ENCODE measurements around the gene CEP170B.
"Not testable (repeated sequence)": the region's sequence is repeated elsewhere in the genome, so short reads cannot be mapped to it uniquely, and the experiment has no call there.

The CEP170B gene

DNA sequence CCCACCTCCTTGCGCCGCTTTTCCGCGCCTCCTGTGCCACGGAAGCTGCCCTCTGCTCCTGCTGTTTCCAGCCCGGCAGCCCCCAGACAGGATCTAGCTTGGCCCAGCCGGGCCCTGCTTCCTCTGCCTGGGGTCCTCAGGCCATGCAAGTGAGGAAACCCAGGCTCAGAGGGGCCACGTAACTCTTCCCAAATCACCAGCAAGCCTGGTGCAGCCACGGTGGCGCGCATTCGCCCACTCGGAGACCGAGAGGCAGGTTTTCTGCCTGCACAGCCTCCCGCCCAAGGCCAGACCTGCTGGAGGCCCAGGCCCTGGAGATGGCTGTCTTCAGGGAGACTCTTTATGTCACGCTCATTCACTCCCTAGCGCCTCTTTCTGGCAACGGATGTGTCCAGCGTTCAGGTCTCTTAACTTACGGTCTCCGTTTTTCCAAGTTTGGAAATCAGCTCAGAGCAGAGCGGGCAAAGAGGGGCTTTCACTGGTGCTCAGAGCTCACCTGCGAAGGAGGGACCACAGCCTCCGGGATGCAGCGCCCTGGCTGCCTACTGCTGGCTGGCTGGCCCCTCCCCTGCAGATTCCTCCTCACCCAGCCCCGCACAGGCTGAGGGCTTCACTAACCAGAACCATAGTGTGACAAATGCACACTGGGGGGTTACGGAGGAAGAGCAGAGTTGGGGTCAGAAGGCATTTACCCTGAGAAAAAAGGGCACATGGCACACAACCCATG is 20.6 kb upstream of the CEP170B start:
- no peak for DNase-seq

DNA sequence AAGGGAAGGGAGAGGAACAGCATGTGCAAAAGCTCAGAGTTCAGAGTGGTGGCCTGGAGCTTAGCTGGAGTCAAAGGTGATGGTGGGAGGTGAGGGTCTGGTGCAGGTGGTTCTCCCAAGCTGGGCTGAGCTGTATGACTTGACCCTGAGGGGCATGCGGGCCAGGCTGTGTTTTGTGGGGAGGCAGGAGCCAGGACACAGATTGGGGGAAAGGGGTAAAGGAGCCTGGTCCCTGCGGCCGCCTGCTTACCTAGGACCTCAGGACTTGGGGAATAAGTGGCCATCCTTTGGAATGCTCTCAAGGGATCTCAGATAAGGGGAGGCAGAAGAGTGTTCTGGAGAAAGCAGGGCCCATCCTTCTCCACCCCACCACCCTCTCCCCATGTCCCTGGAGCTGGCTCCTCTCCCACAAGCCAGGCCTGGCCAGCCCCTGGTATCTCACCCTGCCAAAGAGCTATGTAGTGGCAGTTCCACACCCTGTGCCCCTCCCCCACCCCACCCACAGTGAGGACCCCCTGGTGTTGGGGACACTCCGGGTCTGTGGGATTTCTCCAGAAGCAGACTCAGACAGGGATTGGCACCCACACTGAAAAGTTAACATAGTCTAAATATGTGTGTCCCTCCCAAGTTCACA is 19.9 kb upstream of the CEP170B start:
- no peak for DNase-seq

DNA sequence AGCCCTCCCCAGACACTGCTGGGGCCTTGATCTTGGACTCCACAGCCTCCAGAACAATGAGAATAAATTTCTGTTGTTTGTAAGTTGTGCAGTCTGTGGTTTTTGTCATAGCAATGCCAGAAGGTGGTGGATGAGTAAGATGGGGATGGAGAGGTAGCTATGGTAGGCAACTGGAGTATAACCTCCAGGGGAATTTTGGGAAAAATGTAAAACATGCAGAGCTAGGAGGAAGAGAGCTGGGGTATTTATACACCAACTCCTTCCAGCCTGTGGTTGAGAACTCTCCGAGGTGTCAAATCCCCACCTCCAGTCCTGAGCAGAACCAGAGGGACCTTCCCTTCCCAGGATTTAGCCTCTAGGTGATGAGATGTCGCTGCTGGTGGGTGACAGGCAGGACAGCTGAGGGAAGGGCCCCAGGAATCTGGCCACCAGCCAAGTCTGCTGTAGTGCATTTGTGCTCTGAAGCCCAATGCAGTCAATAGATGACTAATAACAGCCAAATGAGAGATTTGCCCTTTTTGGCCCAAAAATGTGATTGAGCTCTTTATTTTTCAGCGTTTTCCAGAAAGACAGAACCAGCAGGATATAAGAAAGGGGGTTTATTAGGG is 19.1 kb upstream of the CEP170B start:
- DNase-seq: no peak

DNA sequence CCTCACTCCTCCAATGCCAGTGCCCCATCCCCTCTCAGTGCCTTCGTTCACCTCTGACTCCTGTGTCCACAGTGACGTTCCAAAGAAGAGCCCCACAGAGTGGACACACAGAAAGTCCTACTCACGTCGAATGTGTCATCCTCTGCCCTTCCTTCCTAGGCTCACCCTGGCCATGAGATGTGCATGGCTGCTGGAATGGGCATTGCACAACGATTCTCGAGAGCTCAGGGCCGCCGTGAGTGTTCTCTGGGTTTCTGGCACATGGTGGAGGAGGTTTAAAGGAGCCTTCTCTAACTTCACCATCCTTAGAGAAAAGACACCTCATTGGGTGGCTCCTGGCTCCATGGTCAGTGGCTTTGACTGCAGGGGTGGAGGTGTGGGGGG is 12.8 kb upstream of the CEP170B start:
- DNase-seq: no peak

DNA sequence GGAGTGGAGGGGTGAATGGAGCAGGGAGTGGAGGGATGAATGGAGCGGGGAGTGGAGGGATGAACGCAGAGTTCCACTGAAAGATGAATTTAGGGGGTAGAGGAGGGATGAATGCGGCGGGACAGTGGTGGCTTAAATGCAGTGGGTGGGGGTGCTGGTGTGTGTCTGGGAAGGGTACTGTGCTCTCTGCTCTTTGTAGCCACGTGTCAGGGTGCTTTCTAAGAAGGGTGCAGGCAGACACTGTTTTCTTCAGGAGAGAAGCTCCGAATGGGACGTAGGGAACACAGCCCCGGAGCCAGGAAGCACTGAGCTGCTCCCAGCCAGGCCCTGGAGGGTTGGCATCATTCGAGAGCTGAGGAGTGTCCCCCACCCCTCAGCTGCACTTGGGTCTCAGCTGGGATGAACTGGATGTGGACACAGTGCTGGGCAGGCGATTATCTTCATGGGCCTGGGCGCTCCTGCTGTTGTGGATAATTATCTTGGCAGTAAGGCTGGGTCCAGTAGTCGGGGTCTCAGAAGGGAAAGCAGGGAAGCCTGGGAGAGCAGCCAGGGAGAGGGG is 9.5 kb upstream of the CEP170B start:
- no peak for DNase-seq

DNA sequence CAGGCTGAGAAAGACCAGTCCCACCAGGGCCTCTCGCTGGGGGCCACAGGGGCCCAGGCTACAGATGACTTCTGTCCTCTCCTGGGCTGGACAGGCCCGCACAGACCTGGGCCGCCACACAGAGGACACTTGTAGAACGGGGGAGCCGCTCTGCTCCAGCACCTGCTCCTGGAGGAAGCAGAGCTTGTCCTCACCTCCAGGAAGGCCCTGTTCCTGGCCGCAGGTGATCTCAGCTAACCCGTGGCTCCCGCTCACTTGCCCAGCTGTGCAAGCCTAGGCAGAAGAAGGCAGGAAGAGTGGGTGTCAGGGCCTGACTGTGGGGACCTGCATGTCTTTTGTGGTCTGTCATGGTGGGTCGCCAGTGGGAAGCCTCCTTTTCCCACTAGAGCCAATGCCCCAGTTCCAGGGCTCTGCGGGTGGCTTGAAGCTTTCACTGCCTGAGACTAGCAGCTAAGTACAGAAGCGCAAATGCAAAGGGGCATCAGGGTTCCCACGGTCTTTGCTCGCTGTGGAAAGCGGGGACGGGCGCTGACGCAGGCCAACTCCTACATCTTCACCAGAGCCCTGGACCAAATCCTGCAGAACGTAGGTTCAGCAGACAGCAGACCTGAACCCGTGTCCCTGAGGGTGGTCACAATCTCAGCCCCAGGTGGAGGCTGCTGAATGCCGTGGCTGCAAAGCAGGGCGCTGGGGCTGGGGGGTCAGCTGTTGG is 8.8 kb upstream of the CEP170B start:
- no peak for DNase-seq

DNA sequence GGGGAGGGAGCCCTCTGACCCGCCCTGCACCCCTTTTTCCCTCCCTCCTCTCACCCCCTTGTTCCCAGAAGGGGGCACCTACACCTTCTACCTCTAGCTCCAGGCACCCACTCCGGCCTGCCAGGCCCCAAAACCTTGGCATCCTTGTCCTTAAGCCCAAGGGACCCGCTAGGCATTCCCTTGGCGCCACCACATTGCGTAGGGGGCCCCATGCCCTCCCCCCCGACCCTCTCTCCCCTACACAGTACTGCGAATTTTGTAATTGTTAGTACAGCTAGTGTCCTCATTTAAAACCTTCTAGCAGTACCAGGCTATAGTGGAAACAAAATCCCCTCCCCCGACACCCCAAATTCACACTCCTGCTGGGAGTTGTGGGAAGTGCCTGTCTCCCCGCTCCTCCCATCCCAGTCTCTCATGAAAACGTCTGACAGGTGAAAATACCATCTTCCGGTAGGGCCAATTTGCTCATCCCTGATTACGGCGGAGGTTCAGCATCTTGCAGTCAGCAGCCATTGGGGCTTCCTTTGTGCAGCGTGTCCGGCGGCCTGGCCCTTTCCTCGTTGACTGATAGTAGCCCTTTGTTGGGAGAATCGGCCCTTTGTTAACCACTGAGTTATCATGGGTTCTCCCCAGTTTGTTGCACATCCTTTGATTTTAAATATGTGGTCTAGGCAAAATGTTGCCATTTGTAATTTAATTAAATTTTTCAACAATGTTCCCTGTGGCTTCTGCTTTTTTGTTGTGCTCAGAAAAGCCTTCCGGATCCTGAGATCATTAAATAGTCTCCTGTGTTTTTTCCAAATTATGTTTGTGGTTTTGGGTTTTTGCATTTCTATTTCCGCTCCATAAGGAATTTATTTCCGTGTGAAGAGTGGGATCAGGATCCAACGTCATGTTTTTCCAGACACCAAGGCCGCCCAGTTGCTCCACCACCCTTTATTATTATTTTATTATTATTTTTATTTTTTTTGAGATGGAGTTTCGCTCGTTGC is 7.9 kb upstream of the CEP170B start:
- no peak for DNase-seq

DNA sequence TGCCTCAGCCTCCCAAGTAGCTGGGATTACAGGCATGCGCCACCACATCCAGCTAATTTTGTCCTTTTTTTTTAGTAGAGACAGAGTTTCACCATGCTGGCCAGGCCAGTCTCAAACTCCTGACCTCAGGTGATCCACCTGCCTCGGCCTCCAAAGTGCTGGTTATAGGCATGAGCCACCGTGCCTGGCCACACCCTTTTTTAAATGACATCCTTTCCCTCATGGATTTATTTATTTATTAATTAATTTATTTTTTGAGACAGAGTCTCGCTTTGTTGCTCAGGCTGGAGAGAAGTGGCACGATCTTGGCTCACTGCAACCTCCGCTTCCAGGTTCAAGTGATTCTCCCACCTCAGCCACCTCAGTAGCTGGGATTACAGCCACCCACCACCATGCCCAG is 7.1 kb upstream of the CEP170B start:
- DNase-seq: not testable (repeated sequence)

DNA sequence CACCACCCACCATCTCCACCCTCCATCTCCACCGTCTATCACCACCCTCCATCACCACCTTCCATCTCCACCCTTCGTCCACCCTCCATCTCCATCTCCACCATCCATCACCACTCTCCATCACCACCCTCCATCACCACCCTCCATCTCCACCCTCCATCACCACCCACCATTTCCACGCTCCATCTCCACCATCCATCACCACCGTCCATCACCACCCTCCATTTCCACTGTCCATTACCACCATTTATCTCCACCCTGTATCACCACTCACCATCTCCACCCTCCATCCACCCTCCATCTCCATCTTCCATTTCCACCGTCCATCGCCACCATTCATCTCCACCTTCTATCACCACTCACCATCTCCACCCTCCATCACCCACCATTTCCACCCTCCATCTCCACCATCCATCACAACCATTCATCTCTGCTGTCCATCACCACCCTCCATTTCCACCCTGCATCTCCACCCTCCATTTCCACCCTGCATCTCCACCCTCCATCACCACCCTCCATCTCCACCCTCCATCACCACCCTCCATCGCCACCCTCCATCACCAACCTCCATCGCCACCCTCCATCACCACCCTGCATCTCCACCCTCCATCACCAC is 6.1 kb upstream of the CEP170B start:
- no peak for DNase-seq

DNA sequence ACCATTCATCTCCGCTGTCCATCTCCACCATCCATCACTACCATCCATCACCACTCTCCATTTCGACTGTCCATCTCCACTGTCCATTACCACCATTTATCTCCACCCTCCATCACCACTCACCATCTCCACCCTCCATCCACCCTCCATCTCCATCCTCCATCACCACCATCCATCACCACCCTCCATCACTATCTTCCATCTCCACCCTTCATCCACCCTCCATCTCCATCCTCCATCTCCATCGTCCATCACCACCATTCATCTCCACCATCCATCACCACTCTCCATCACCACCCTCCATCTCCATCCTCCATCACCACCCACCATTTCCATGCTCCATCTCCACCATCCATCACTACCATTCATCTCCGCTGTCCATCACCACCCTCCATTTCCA is 5.2 kb upstream of the CEP170B start:
- no peak for DNase-seq

DNA sequence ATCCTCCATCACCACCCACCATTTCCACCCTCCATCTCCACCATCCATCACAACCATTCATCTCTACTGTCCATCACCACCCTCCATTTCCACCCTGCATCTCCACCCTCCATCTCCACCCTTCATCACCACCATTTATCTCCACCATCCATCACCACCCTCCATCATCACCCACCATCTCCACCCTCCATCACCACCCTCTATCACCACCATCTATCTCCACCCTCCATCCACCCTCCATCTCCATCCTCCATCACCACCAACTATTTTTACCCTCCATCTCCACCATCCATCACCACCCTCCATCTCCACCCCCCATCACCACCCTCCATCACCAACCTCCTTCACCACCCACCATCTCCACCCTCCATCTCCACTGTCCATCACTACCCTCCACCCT is 4.7 kb upstream of the CEP170B start:
- DNase-seq: no peak

DNA sequence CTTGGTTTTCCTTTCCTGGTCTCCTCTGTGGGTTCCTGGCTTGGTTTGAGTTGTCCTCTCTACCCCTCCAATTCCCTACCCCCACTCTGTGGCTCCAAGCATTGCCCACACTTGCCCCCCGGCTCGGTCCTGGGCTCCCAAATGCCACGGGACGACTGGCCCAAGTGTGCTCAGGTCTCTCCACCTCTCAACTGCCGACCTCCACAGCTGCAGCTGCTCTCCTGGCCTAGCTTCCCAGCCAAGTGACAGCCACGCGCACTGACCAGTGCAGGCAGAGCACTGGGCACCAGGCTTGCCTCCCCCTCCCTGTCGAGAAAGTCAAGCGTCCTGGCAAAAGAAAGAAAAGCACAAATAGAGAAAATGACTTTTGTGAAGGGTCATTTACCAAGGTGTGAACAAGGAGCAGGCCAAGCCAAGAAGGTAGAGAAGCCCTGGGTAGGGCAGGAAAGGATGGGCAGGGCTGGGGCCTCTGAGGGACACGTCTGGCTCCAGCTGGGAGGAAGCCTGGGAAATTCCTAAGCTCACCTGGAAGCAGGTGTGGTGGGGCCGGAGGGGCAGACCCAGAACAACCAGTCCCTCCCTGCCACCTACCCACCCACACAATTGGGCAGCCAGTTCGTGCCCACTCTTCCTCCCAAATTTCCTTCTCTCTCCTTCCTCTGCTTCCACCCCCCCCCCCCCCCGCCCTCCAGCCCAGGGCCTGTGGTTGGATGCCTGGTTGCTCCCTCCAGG is 1.8 kb upstream of the CEP170B start:
- DNase-seq: no peak

DNA sequence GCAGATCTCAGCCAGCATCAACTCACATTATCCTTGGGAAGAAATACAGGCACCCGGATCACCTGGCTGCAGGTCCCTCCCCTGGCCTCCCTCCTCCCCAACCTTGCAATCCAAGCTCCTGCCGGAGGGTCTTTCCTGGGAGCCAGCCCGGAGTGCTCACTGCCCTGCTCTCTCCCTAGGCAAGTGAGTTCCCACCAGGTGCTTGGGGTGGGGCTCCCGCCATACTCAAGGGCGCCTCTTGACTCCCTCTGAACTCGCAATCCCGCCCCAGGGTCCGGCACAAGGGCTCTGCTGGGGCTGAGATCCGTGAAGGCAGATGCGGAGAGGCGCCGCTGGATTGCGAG is 1.2 kb upstream of the CEP170B start:
- no peak for DNase-seq

DNA sequence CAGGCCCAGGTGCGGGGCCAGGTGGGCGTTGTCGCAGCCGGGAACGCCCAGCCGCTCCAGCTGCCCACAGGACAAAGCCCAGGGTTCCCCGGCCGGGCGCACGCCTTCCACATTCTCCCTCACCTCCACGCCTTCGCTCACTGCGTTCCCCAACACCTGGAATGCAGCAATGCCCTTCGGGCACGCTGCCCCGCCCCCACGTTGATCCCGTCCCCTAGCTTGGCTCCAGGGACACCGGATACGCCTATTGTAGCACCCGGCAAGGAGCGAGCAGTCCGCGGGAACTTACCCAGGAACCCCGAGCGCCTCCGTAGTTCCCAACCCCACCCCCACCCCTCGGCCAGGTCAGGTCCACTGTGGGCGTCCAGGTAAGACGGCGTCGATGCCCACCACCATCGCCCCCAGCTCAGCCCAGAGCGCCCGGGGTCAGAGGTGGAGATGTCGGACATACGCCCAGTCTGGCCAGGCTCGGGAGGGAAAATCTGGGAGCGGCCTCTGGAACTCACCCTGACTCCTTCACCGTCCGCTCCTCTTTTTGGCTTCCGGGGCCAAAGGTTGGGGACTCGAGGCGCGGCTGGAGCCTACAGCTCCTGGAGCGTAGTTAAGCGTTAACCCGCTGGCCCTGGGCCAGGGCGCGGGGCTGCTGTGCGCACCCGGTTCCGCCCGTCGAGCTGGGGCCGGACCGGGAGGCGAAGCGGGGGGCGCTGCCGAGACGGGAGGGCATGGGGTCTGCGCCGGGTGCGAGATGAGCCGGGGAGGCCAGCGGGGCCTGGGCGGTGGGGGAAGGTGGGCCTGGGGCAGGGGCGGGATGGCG is 594 bp upstream of the CEP170B start:
- DNase-seq: peak; percentile 28

DNA sequence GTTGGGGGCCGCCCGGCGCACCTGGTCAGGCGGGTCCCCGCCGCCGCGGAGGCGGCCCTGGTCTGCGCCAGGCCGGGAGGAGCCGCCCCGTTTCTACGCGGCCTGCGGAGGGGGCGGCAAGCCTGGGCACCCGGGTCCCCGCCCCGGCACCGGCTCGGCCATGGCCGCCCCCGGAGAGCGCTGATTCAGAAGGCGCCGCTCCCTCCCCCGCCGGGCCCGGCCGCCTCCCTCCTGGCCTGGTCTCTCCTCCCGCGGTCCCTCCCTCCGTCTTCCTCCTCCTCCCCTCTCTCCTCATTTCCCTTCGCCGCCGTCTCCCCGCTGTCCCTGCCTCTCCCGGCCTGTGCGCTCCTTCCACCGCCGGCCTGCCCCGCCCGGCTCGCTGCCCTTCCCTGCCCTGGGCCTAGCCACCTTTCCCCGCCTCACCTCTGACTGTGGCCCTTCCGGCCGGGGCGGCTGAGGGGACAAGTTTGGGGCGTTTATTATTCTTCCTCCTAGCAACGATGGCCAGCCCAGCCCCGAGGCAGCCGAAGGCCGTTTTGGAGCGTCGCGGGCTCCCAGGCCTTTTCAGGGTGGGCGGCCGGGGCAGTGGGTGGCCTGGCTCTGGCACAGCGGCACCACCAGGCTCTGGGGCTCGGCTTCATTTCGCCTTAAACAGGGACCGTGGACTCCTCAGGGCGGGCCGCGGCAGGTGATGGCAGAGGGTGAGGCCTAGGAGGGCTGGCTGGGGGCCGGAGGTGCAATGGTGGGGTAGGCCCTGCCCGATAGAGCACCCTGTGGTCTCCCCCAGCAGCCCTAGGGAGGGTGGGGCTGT is 768 bp downstream of the CEP170B start:
- DNase-seq: peak; percentile 38

DNA sequence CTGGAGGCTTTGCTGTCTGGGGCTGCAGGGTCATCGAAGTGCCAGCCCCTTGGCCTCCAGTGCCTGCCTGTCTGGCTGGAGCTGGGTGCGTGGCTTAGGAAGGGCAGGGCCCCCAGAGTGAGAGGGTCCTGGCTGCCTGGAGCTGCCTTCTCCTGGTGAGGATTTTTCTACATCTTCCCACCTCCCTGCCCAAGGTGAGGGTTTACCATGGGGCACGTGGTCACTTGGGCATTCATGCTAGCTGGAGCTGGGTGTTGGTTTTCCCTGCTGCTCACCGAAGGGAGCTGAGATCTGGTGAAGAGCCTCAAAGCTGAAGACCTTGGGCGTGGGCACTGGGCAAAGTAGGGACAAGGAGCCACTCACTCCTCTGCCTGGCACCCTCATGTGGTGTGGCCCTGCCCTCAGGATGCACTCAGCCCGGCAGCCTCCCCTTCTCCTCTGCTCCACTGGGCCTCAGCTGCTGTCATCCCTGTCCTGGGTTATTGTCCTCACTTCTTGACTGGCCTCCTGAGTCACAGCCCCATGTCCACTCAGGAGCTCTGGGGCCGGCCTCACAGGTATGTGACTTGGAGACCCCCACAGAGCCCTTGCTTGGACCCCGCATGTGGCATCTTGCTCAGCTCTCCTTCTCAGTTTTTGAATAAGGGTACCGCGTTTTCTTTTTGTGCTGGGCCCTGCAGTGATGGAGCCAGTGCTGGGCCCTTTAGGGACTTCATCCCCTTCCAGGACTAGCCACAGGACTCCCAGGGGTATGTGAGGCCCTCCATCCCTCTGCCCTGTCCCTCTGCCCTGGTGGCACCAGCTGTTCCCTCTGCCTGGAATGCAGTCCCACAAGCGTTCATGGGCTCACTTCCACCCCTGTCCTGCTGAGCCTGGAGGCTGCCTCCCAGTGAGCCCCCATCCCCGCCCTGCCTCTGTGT is 1.6 kb downstream of the CEP170B start:
- no peak for DNase-seq

DNA sequence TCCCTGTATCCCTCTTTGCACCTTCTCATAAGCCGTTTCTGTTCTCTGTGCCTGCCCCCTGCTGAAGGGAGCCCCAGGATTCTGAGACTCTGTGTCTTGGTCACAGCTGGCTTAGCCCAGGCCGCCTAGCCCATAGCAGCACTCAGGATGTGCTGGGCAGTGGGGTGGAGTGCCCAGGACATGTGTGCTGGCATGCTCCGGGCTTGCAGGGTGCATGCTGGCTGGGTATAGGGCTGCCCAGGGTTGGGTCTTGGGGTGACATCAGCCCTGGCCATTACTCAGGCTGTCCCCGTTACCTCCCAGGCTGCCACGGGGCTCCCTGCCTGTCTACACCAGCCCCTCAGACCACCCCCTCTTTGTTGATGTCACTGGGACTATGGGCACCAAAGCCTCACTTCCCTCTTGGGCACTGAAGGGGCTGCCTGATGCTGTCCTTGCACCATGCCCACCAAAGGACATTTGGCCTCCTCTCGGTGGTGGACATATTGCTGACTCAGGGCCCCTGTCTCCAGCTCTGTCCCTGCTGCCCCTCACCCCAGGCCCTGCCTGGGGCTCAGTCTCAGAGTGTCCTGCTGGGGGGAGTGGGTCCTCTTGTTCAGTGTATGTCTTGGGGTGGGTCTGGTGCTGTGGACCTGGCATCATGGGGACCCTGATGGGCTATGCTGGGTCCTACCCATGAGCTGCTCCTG is 2.4 kb downstream of the CEP170B start:
- no peak for DNase-seq

Data from hematopoietic multipotent progenitor cell treated with erythropoietin and hydrocortisone succinate and interleukin-3 and kit ligand, for 6 days (in vitro differentiated cells).